B cell (primary cell): ENCODE results near the gene PRM2. TPM values are rescaled to one million over a fixed set of nuclear protein-coding genes. Genes with fewer than 3 reads are reported as not detected.

Source experiments
- ATAC-seq: fragments of 200-7000 bp; cut with Tn5 transposase; one replicate; pipeline ENCODE4 v1.10.0; 2021; ENCODE audit warnings: low read depth, mild to moderate bottlenecking, moderate number of reproducible peaks, moderate library complexity
- CTCF ChIA-PET: fragments of 350-600 bp; sonication (Branson Sonifier 250); formaldehyde crosslinking; loops from one replicate; lab custom pipeline; 2021; ENCODE audit warnings: antibody characterized with exemption, inconsistent platforms; lab: Charles Lee
- POLR2A ChIA-PET: fragments of 350-600 bp; sonication (Branson Sonifier 250); formaldehyde crosslinking; loops from one replicate; lab custom pipeline; 2021; ENCODE audit warnings: antibody characterized with exemption; lab: Charles Lee
- DNase-seq: peaks from one replicate; pipeline ENCODE4 v3.0.0; 2013
- H2AFZ ChIP-seq: 2 replicates; pipeline ENCODE4 v1.6.1; 2012; ENCODE audit warnings: mild to moderate bottlenecking, low read depth, low read length; ENCODE audit not compliant: insufficient read depth, poor library complexity, severe bottlenecking
- H3K27ac ChIP-seq, 2 donors: 1 replicate in 1 of 2; 2 replicates in 1 of 2; pipeline ENCODE4 v1.5.1; 2012 to 2013; ENCODE audit warnings: low read length in 2 of 2, mild to moderate bottlenecking in 2 of 2, moderate library complexity in 1 of 2
- H3K27me3 ChIP-seq, 4 experiments: fragments of 200-600 bp in 1 of 4; sonication (generic) in 1 of 4; replicated peaks in 1 of 4; 1 replicate in 2 of 4; 2 replicates in 2 of 4; pipeline versions ENCODE4 v1.6.1 to v1.7.0; 2013 to 2016; ENCODE audit warnings: low read length in 3 of 4, mild to moderate bottlenecking in 2 of 4, mixed read lengths in 1 of 4, moderate library complexity in 1 of 4; ENCODE audit not compliant: insufficient read depth in 4 of 4, control insufficient read depth in 3 of 4; ENCODE audit errors: control extremely low read depth in 1 of 4
- H3K36me3 ChIP-seq, 2 experiments: replicated peaks in 1 of 2; 1 replicate in 1 of 2; 2 replicates in 1 of 2; pipeline versions ENCODE4 v1.6.1 to v1.7.1; 2013; ENCODE audit warnings: low read length in 1 of 2; ENCODE audit not compliant: insufficient read depth in 2 of 2, control insufficient read depth in 1 of 2; ENCODE audit errors: control extremely low read depth in 1 of 2, extremely low read depth in 1 of 2
- H3K4me1 ChIP-seq, 2 donors: fragments of 200-600 bp in 1 of 2; sonication (generic) in 1 of 2; 1 replicate in 1 of 2; 2 replicates in 1 of 2; pipeline versions ENCODE4 v1.5.1 to v1.6.1; 2013 to 2017; ENCODE audit warnings: low read length in 2 of 2; ENCODE audit not compliant: control insufficient read depth in 2 of 2, insufficient read depth in 2 of 2
- H3K4me2 ChIP-seq: replicated peaks from 2 replicates; pipeline ENCODE3; 2012; ENCODE audit warnings: mild to moderate bottlenecking, low read depth, low read length; ENCODE audit not compliant: poor library complexity, severe bottlenecking
- H3K4me3 ChIP-seq, 5 experiments: fragments of 200-600 bp in 1 of 5; sonication (generic) in 1 of 5; 1 replicate in 3 of 5; 2 replicates in 2 of 5; pipeline versions ENCODE4 v1.5.1 to v1.7.0; 2011 to 2016; ENCODE audit warnings: low read length in 4 of 5, mild to moderate bottlenecking in 4 of 5, low read depth in 2 of 5, control low read depth in 1 of 5, moderate library complexity in 1 of 5; ENCODE audit not compliant: insufficient read depth in 1 of 5; ENCODE audit errors: control extremely low read depth in 1 of 5, extremely low read depth in 1 of 5
- H3K79me2 ChIP-seq: fragments of 200-600 bp; sonication (generic); one replicate; pipeline ENCODE4 v1.6.0; 2016; ENCODE audit warnings: low read length; ENCODE audit not compliant: control insufficient read depth, insufficient read depth
- H3K9ac ChIP-seq: fragments of 200-600 bp; sonication (generic); 2 replicates; pipeline ENCODE4 v1.6.1; 2017; ENCODE audit warnings: mild to moderate bottlenecking, low read length, moderate library complexity
- H3K9me3 ChIP-seq, 3 donors: one replicate each; pipeline versions ENCODE4 v1.6.1 to v1.7.1; 2013; ENCODE audit warnings: low read length in 2 of 3; ENCODE audit not compliant: control insufficient read depth in 2 of 3, insufficient read depth in 1 of 3; ENCODE audit errors: control extremely low read depth in 1 of 3
- H4K20me1 ChIP-seq: 2 replicates; pipeline ENCODE4 v1.6.0; 2012; ENCODE audit warnings: mild to moderate bottlenecking, low read length; ENCODE audit not compliant: insufficient read depth, control insufficient read depth, poor library complexity, severe bottlenecking
- H3K27ac Mint-ChIP-seq: one replicate; pipeline ENCODE4 v1.8.0; 2021; ENCODE audit warnings: mixed read lengths
- H3K27me3 Mint-ChIP-seq: one replicate; pipeline ENCODE4 v1.8.0; 2021; ENCODE audit warnings: mixed read lengths
- H3K4me1 Mint-ChIP-seq: one replicate; pipeline ENCODE4 v1.8.0; 2021; ENCODE audit warnings: mixed read lengths
- H3K4me3 Mint-ChIP-seq: one replicate; pipeline ENCODE4 v1.8.0; 2021; ENCODE audit warnings: mixed read lengths
- H3K9me3 Mint-ChIP-seq: one replicate; pipeline ENCODE4 v1.8.0; 2022; ENCODE audit warnings: mixed read lengths; ENCODE audit not compliant: insufficient read depth
- CTCF ChIP-seq: fragments of 200-600 bp; IDR thresholded peaks from one replicate; pipeline ENCODE4 v1.8.0; 2022; ENCODE audit warnings: antibody characterized with exemption, mild to moderate bottlenecking
- EZH2 ChIP-seq: IDR thresholded peaks from 2 replicates; pipeline ENCODE4 v1.6.1; 2012; ENCODE audit warnings: borderline replicate concordance, low read depth, mild to moderate bottlenecking, moderate library complexity, low read length; ENCODE audit not compliant: insufficient read depth, poor library complexity, severe bottlenecking
- WGBS: methylation state at CpG from one replicate; pipeline ENCODE4 v1.1.5; 2013; ENCODE audit warnings: missing lambda C conversion rate; ENCODE audit not compliant: insufficient coverage; 5-methylcytosine and 5-hydroxymethylcytosine counted together
- intact Hi-C: fragments of 100-400 bp; cut with micrococcal nuclease; formaldehyde crosslinking; loops from one replicate; pipeline ENCODE4 v1.10.0; 2022
- polyA plus RNA-seq: library from polyadenylated mRNA; depleted of rRNA; stranded (reverse); fragments of >200 nt; gene quantifications from 2 replicates; pipeline ENCODE4 v1.2.3, GENCODE V29; 2012
- total RNA-seq, 2 donors: library from RNA; stranded (reverse); fragments of 120-200 nt in 1 of 2; gene quantifications; 1 replicate in 1 of 2; 2 replicates in 1 of 2; pipeline versions ENCODE4 v1.2.3 to v1.2.4, GENCODE V29; 2013 to 2022

PRM2 gene
- total and polyA plus RNA-seq, 2 donors (not counting 1 experiment from before 2014, with no cell fraction given) = not detected

GRCh38 chr16:11319529-11320146 is 43.4 kb upstream of the PRM2 start:
- H3K4me1 Mint-ChIP-seq = peaks cover 21% of the 10 kb centered on the region
- Histone ChIP-seq H3K9me3 (peaks cover 0 to 3% (median 0%) of the 10 kb centered on the region in 3 donors), H3K4me1 (peaks cover 6 to 22% of the 10 kb centered on the region in 2 donors), H2AFZ (no peak overlapping the region), H3K4me3 (no peak overlapping the region), H3K4me2 (no peak overlapping the region), H3K79me2 (no peaks in the 10 kb centered on the region), H3K27me3 (no peaks in the 10 kb centered on the region), H3K9ac (no peak overlapping the region), H3K27ac (no peak overlapping the region), H3K36me3 (no peaks in the 10 kb centered on the region), H4K20me1 (no peaks in the 10 kb centered on the region)
- ATAC-seq (no peak), DNase-seq (no peak)
- no peak overlapping the region for H3K27ac Mint-ChIP-seq
- intact Hi-C loops = no loop called here
- ChIA-PET CTCF (interaction anchor here (0.7 kb wide), 1 partner anchor 35 kb away, joined by 4 read pairs; no protein-coding TSS in a partner anchor), POLR2A (interaction anchor here (1.2 kb wide), 1 partner anchor 35 kb away, joined by 3 read pairs; no protein-coding TSS in a partner anchor)
- WGBS = 77% methylated on average over 6 of the region's 8 CpGs
- H3K27me3 Mint-ChIP-seq = no peaks in the 10 kb centered on the region
- H3K4me3 Mint-ChIP-seq = no peak overlapping the region
- H3K9me3 Mint-ChIP-seq = no peaks in the 10 kb centered on the region
- no peak for TF ChIP-seq CTCF
- TF ChIP-seq EZH2 = no peak

- 98% methylated on average over 8 of the region's 8 CpGs for WGBS
- Mint-ChIP-seq H3K4me1 (peaks cover 28% of the 10 kb centered on the region), H3K27ac (no peak overlapping the region), H3K9me3 (no peaks in the 10 kb centered on the region), H3K4me3 (no peak overlapping the region), H3K27me3 (no peaks in the 10 kb centered on the region)
- no peak for TF ChIP-seq CTCF
- TF ChIP-seq EZH2 = no peak
- Histone ChIP-seq H3K4me3 (no peak overlapping the region), H3K4me2 (no peak overlapping the region), H3K9ac (no peak overlapping the region), H4K20me1 (no peaks in the 10 kb centered on the region), H3K36me3 (no peaks in the 10 kb centered on the region), H3K27ac (no peak overlapping the region), H3K27me3 (no peaks in the 10 kb centered on the region), H3K9me3 (peaks cover 0 to 3% (median 0%) of the 10 kb centered on the region in 3 donors), H2AFZ (no peak overlapping the region), H3K4me1 (peaks cover 4 to 22% of the 10 kb centered on the region in 2 donors), H3K79me2 (no peaks in the 10 kb centered on the region)
- intact Hi-C loops = no loop called here
- CTCF ChIA-PET = no interaction called here
- DNase-seq = no peak
- ATAC-seq = no peak
- POLR2A ChIA-PET = interaction anchor here (0.7 to 1.3 kb wide), 2 partner anchors 10 to 63 kb away, joined by 5 to 8 read pairs; partner anchors contain the start of gene SOCS1
Measured at GRCh38 chr16:11318817-11319216, 42.5 kb upstream of the PRM2 start.
